HS-5 (cell line): ENCODE results near the gene TYROBP.
A peak's percentile ranks its signal among the peaks of the same experiment; 100 is the strongest.
"Not testable (repeated sequence)": the region's sequence is repeated elsewhere in the genome, so short reads cannot be mapped to it uniquely, and the experiment has no call there.

Experiments used
- DNase-seq: peaks from one replicate; pipeline ENCODE4 v3.0.0-alpha.2; 2012; ENCODE audit warnings: low read depth

The TYROBP gene

GRCh38 chr19:35931874-35932202 lies 23.7 kb upstream of the TYROBP start:
- no peak for DNase-seq

DNA sequence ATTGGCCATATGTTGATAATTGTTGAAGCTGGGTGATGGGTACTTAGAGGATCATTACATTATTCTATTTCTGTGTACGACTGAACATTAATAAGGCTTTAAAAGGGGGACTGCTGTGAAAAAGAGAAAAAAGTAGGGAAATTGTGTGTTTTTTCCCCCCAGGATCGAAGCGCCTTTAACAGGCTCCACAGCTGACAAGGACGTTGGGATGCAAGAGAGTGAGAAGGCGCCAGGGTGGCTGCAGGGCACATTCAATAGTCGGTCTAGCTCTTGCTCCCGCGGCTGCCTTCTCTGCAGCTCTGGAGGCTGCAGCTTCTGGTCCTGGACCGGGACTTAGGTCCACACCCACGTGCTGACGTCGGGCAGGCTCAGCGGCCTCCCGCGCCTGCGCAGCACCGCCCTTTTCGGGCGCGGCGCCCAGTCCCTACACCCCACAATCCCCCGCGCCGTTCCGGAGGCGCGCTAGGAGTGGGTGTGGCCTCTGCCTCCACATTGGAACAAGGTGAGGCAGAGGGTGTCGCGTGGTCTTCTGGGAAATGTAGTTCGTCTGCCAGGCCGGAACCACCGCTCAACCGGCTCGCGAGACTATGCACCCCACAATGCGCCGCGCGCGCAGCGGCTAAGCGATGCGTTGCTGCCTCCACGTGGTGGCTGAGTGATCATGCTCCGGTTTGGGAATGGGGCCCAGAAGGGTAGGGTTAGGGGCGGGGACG lies 23.2 kb upstream of the TYROBP start:
- DNase-seq: peak; percentile 96

DNA sequence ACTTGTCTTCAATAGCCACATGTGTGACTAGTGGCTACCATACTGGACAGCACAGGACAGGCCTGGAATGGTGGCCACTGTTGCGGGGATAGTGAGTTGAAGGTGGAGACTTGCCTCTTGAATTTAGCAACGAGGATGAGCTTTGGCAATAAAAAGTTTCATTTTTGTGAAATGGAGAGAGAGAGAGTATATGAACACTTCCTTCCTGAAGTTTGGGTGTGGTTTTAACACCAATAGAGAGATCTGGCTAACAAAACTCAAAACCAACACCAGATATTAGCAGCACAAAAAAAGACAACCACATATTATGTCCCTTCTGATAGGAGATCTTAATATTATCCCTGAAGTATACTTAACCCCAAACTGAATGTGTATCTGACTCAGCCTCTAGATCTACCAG lies 21.8 kb upstream of the TYROBP start:
- no peak for DNase-seq

GRCh38 chr19:35928507-35928906 lies 20.4 kb upstream of the TYROBP start:
- DNase-seq: no peak

DNA sequence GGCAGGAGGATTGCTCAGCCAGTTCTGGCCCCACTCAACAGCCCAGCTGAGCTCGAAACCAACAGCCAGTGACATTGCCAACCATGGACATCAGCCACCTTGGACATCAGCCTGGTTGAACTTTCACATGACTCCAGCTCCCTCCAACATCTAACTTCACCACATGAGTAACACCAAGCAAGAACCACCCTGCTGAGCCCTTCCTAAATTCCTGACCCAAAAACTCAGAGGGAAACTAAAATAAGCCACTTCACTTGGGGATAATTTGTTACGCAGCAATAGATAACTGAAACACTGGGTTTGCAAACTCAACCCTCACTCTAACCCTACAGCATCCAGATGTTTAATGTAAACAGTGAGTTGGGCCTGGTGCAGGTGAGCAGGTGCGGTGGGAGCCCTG lies 17.4 kb upstream of the TYROBP start:
- no peak for DNase-seq

DNA sequence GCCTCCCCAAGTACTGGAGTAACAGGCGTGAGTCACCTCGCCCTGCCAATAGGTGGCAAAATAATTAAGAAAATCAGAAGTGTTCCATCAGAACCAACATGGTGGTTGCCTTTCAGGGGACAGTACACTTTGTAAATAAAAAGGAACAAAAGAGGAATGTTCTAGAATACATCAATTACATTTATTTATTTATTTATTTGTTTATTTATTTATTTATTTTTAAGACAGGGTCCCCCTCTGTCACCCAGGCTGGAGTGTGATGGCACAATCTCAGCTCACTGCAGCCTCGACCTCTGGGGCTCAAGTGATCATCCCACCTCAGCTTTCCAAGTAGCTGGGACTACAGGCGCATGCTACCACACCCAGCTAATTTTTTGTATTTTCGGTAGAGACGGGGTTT lies 12.9 kb upstream of the TYROBP start:
- DNase-seq: no peak

DNA sequence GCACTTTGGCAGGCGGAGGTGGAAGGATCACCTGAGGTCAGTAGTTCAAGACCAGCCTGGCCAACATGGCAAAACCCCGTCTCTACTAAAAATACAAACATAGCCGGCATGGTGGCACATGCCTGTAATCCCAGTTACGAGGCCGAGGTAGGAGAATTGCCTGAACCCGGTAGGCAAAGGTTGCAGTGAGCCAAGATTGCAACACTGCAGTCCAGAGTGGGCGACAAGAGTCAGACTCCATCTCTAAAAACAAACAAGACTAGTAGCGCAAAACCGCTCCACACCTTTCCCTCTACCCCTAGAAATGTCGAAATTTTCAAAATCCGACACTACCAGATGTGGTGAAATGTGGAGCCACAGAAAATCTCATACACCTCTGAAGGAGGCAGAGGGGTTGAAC lies 11.2 kb upstream of the TYROBP start:
- DNase-seq: no peak

DNA sequence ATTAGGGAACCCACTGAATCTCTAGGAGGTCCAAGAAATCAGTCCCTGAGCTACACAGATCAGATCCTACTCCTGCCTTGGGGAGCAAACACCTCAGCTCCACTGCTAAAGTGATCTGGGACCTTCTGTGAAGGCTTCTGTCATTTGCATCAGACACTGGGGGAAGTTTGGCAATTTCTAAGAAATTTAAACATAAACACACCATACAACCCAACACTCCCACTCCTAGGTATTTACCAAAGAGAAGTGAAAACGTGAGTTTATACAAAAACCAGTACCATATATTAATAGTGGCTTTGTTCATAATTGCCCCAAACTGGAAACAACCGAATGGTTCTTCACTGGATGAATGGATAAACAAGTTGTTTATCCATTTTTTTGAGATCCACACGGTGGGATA lies 7.3 kb upstream of the TYROBP start:
- DNase-seq: no peak

DNA sequence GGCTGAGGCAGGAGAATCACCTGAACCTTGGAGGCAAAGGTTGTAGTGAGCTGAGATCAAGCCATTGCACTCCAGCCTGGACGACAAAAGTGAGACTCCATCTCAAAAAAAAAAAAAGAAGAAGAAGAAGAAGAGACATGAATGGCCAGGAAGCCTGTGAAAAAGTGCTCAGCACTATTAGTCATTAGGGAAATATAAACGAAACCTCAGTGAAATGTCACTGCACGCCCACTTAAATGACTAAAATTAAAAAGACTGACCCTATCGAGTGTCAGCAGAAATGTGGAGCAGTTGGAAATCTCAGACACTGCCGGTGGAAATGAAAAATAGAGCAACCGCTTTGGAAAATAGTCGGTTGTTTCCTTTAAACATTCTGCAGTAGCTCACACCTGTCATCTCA lies 5.5 kb upstream of the TYROBP start:
- DNase-seq: no peak

DNA sequence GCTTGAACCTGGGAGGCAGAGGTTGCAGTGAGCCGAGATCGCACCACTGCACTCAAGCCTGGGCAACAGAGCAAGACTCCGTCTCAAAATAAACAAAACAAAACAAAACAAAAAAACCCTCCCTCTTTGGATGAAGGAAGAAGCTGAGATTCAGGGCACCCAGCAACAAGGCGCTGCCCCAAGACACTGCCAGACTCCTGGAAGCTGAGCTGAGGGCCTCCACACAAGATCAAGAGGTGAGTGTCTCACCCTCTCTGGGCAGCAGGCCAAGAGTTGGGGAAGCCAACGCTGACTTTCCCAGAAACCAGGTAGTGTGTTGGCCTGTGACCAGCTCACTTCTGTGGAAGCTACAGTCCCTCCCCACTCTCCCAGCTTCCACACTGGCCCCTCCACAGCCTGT lies 3.7 kb upstream of the TYROBP start:
- DNase-seq: no peak

GRCh38 chr19:35911173-35911572 lies 3.1 kb upstream of the TYROBP start:
- DNase-seq: no peak

GRCh38 chr19:35910355-35910754 lies 2.3 kb upstream of the TYROBP start:
- not testable (repeated sequence) for DNase-seq

DNA sequence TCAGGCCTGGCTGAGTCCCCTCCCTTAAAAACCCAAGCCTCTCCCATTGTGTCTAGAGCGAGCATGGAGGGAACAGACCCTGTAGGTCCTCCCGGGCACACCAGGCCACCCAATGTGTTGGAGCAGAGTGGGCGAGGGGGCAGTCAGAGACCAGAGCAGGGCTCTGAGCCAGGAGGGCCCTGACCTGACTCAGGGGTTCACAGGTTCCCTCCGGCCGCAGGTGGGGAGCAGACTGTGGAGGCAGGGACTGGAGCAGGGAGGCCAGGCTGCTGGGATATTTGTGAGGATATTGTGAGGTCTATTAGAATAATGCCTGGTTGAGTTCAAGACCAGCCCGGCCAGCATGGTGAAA lies 1.6 kb upstream of the TYROBP start:
- DNase-seq: no peak

DNA sequence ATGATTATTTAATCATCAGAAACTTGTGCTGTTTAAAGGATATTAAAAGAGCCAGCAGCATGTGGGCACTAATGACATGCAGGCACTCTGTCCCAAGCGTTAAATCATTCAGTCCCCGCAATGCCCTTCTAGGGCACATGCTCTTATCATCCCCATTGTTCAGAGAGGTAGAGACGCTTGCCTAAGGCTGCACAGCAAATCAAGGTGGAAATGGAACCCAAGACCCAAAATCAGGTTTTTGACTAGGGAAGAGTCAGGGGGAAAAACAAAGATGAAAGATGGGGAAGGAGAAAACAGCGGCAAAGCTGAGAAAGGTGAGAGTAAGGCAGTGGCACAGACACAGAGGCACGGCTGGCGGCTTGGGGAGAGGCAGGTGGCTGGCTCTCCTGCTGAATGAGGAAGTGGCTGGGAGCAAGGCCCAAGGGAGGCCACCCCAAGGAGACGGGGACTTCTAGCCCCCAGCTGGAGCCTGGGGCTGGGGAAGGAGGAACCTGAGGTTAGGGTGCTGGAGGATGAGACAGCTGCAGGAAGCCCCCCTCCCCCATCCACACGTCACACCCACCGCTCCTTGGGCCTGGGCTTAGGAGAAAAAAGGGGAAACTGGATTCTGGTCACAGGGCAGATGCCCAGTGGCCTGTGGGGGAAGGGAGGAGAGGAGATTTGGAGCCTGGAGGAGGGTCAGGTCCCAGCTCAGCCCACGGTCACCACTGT lies 1.0 kb upstream of the TYROBP start:
- no peak for DNase-seq

- DNase-seq: no peak
These were observed 734 bp downstream of the TYROBP start for GRCh38 chr19:35907377-35907745.

- DNase-seq: no peak
These were observed 2.8 kb downstream of the TYROBP start for GRCh38 chr19:35905178-35905727.

DNA sequence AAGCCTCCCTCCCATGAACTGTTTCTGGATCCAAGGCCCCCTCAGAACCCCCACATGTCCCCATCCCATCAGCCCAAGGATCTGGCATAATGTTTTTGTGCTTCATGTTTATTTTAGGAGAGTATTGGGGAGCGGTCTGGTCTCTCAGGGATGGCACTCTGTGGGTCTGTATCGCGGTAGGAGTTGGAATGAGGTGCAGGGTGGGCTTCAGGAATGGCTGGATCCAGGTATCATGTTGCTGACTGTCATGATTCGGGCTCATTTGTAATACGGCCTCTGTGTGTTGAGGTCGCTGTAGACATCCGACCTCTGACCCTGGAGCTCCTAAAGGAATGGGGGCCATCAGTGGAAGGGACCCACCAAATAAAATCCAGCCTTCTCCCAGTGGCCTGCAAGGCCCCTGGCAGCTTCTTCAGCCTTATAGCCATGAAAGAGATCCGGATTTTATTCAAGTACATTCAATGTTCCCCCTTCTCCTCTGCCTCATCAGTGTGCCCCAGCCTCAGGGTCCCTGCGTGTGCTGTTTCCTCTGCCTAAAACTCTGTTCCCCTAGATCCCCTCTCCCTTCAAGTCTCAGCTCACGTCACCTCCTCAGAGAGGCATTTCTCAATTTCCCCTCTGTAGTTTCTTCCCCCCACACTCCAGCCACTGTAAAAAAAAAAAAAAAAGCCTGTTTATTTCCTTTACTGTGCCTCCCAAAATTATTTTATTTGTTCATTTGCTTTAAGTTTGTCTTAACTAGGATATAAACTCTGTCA lies 3.6 kb downstream of the TYROBP start:
- DNase-seq: no peak

GRCh38 chr19:35903550-35904179 lies 4.4 kb downstream of the TYROBP start:
- DNase-seq: no peak

- DNase-seq: no peak
These were observed 5.1 kb downstream of the TYROBP start for GRCh38 chr19:35902870-35903475.

- peak; percentile 18 for DNase-seq
These were observed 6.0 kb downstream of the TYROBP start, which contains the start of gene HCST for GRCh38 chr19:35901854-35902661. Gene HCST, plus strand, starts transcription at chr19:35902529. Its CDS starts 65 bp downstream, at chr19:35902594.

DNA sequence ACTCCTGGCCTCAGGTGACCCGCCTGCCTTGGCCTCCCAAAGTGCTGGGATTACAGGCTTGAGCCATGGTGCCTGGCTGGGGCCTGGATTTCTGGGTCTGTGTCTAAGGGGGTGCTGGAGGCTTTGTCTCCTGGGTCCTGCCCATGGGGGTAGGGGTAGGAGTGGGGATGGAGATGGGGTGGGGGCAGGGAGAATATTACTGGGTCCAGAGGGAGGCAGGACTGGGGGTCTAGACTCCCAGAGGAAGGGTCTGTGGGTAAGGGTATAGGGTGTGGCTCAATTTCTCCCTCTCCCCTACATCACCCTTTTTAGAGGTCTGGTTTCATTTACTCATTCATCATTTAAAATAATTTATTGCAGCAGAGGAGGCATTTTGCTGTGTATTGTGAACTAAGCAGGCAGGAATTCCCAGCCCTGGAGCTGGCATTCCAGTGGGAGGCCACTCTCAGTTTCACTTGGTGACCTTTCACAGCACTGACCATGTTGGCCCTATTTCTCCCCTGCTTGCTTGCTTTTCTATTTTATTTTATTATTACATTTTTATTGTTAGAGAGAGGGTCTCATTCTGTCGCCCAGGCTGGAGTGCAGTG lies 6.9 kb downstream of the TYROBP start:
- peak; percentile 49 for DNase-seq
